ENCODE data around the gene GSTM2. TPM values are rescaled to one million over a fixed set of nuclear protein-coding genes. Genes with fewer than 3 reads are reported as not detected.

Gene GSTM2
- total RNA-seq, 1 donor: 16.8 TPM

- peak; percentile 92 for TF ChIP-seq CTCF (IDR thresholded peaks at IDR 0.05; ENCODE audit: insufficient read depth, low read depth, low read length)
- no peak overlapping the region for H3K4me3 ChIP-seq (ENCODE audit: low read depth, low read length)
- peak; percentile 70 for DNase-seq (ENCODE audit: low read depth)
Observed at GRCh38 chr1:109640285-109640865, 27.5 kb upstream of the GSTM2 start.

GRCh38 chr1:109641078-109641740 is 26.6 kb upstream of the GSTM2 start:
- TF ChIP-seq CTCF (IDR thresholded peaks at IDR 0.05; ENCODE audit: insufficient read depth, low read depth, low read length): no peak
- H3K4me3 ChIP-seq (ENCODE audit: low read depth, low read length): no peak overlapping the region
- DNase-seq (ENCODE audit: low read depth): no peak

- no peak overlapping the region for H3K4me3 ChIP-seq (ENCODE audit: low read depth, low read length)
- DNase-seq (ENCODE audit: low read depth): no peak
- no peak for TF ChIP-seq CTCF (IDR thresholded peaks at IDR 0.05; ENCODE audit: insufficient read depth, low read depth, low read length)
Observed at GRCh38 chr1:109641861-109642260, 26.0 kb upstream of the GSTM2 start.

GRCh38 chr1:109642626-109643025 is 25.2 kb upstream of the GSTM2 start:
- TF ChIP-seq CTCF (IDR thresholded peaks at IDR 0.05; ENCODE audit: insufficient read depth, low read depth, low read length): no peak
- no peak for DNase-seq (ENCODE audit: low read depth)
- H3K4me3 ChIP-seq (ENCODE audit: low read depth, low read length): no peak overlapping the region

GRCh38 chr1:109643385-109644230 is 24.2 kb upstream of the GSTM2 start:
- H3K4me3 ChIP-seq (ENCODE audit: low read depth, low read length): no peak overlapping the region
- peak; percentile 74 for DNase-seq (ENCODE audit: low read depth)
- peak; percentile 94 for TF ChIP-seq CTCF (IDR thresholded peaks at IDR 0.05; ENCODE audit: insufficient read depth, low read depth, low read length)

GRCh38 chr1:109644670-109645069 is 23.2 kb upstream of the GSTM2 start:
- no peak for TF ChIP-seq CTCF (IDR thresholded peaks at IDR 0.05; ENCODE audit: insufficient read depth, low read depth, low read length)
- H3K4me3 ChIP-seq (ENCODE audit: low read depth, low read length): no peak overlapping the region
- peak; percentile 11 for DNase-seq (ENCODE audit: low read depth)

Measured in fibroblast of villous mesenchyme (primary cell).